Measurements from ENCODE around the gene PLPPR5.

PLPPR5 gene

DNA sequence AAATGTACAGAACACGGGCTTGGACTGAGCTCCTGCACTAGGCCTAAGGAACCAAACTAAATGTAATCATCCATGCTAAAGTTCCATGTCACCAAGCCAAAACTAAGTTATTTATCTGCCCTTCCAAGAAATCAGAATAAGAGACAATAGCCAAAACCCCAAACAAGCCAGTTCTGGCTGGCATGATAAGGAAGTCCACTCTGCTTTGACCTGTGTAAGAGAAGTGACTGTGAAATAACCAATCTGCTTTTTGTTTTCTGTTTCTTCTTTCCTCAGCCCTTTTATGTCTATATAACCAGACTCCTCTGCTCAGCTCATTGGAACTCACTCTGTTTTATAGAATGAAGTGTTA is 15.1 kb downstream of the PLPPR5 start:
- TF ChIP-seq, protein P1, sequence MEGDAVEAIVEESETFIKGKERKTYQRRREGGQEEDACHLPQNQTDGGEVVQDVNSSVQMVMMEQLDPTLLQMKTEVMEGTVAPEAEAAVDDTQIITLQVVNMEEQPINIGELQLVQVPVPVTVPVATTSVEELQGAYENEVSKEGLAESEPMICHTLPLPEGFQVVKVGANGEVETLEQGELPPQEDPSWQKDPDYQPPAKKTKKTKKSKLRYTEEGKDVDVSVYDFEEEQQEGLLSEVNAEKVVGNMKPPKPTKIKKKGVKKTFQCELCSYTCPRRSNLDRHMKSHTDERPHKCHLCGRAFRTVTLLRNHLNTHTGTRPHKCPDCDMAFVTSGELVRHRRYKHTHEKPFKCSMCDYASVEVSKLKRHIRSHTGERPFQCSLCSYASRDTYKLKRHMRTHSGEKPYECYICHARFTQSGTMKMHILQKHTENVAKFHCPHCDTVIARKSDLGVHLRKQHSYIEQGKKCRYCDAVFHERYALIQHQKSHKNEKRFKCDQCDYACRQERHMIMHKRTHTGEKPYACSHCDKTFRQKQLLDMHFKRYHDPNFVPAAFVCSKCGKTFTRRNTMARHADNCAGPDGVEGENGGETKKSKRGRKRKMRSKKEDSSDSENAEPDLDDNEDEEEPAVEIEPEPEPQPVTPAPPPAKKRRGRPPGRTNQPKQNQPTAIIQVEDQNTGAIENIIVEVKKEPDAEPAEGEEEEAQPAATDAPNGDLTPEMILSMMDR (IDR thresholded peaks at IDR 0.05; ENCODE audit: control insufficient read depth, extremely low read depth, insufficient read depth): no peak
- no peak overlapping the region for H3K4me3 ChIP-seq (ENCODE audit: low read depth, low read length)
- no peak for DNase-seq (ENCODE audit: low read depth)

DNA sequence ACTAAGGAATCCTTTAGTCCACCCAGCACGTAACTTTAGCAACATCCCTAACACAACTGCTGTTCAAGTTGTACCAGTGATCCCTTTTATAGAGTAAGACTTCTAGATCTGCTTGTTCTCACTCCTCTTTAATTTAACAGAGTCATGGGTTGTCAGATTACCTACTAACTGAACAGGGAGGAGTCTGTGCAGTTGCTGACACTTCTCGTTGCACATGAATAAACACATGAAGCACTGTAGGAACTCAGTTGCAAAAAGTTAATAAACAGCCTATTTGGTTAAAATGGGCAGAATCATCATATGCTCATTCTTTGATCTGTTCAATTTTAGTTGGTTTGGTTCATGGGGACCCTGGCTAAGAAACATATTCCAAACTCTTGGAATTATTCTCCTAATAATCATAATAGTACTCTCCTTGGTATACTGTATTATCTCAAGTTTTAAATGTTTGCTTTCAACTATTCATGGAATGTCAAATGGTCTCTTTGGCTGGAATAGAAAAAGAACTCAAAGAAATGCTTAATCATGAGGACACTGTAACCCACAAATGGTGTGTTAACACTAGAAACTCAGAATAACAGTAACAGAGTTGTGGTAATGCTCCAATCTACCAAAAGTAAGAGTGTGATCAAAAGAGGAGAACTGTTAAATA is 15.6 kb downstream of the PLPPR5 start:
- TF ChIP-seq, protein P1 (IDR thresholded peaks at IDR 0.05; ENCODE audit: control insufficient read depth, extremely low read depth, insufficient read depth): no peak
- no peak overlapping the region for H3K4me3 ChIP-seq (ENCODE audit: low read depth, low read length)
- no peak for DNase-seq (ENCODE audit: low read depth)

DNA sequence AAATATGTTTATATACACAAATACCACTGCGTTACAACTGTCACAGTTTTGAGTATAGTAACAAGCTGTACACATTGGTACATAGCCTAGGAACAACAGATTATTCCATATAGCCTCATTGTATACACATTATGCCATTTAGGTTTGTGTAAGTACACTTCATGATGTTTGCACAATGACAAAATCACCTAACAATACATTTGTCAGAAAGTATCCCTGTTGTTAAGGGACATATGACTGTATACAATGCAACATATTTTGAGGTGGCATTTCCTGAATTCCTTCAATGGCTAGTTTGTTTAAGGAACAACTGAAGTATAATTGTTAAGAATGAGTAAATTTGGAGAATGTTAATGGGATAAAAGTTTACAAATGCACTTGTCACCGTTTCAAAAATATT is 19.0 kb downstream of the PLPPR5 start:
- no peak for DNase-seq (ENCODE audit: low read depth)
- TF ChIP-seq, protein P1 (IDR thresholded peaks at IDR 0.05; ENCODE audit: control insufficient read depth, extremely low read depth, insufficient read depth): no peak
- H3K4me3 ChIP-seq (ENCODE audit: low read depth, low read length): no peak overlapping the region

DNA sequence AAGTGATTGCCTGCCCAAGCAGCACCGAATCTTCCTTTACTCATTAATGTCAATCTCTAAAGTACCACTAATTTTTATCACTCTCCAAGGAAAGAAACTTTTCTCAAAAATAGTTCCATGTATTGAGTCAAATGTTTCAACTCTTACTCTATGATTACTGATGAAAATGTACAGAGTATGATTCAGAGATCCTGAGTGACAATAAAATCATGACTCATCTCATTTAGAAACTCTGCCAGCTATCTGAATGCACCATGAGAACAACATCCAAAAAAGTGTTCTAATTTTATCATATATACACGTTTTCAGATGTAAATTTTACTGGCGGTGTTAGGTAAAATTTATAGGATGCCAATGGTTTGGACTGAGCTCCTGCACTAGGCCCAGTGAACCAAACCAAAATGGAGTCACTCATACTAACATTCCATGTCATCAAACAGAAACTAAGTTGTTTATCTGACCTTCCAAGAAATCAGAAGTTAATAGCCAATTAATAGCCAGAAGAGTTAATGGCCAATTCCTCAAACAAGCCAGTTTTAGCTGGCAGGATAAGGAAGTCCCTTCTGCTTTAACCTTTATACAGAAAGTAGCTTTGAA is 22.6 kb downstream of the PLPPR5 start:
- TF ChIP-seq, protein P1 (IDR thresholded peaks at IDR 0.05; ENCODE audit: control insufficient read depth, extremely low read depth, insufficient read depth): no peak
- no peak for DNase-seq (ENCODE audit: low read depth)
- no peak overlapping the region for H3K4me3 ChIP-seq (ENCODE audit: low read depth, low read length)

DNA sequence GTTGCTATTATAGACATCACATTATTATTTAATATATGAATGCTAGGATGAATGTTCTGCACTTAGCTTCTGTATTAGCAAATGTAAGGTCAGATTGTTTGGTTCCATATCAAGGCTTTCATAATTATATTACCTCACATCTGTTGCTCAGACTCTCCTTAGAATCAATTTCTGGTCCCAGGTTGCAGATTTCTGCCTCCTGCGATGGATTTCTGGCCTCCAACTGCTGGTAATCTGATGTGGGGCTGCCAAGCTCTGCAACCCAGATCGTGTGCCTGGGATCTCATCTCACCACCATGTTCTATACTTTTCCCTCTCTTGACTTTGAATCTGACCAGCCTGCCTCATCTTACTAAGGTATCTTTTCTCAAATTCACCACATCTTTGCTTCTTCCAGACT is 25.2 kb downstream of the PLPPR5 start:
- no peak for DNase-seq (ENCODE audit: low read depth)
- TF ChIP-seq, protein P1 (IDR thresholded peaks at IDR 0.05; ENCODE audit: control insufficient read depth, extremely low read depth, insufficient read depth): no peak
- no peak overlapping the region for H3K4me3 ChIP-seq (ENCODE audit: low read depth, low read length)

DNA sequence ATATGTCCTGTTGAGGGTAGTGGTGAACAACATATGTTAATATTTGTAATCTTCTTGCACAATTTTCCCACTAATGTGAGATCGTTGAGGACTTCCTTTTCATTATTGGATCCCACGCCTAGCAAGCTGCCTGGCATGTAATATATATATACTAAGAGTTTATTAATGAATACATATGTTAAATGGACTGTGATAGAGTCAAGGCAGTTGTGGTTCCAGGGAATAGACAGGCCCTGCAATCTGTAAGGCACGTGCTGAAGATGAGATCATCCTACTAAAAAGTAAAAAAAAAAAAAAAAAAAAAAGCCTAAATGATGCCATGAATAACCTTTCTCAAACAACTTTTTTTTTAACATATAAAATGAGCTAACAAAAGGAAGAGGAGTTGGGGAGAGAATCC is 28.9 kb downstream of the PLPPR5 start:
- TF ChIP-seq, protein P1 (IDR thresholded peaks at IDR 0.05; ENCODE audit: control insufficient read depth, extremely low read depth, insufficient read depth): no peak
- no peak for DNase-seq (ENCODE audit: low read depth)

DNA sequence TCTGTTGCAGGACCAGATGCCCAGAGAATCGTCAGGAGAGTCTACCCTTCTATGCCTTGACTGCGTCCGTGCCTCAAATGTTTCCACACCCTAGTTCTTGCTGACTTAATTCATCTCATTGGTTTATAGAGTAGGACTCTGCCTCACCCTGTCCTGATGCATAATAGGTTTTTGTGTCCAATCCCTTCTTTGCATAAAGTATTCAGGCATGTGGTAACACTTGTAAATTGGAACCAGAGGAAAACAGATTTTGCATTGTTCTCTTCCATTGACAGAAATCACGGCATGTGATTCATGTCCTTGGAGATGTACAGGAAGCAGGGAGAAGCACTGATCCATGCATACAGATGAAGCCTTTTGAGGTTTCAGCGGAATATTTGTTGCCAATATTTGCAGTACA is 29.5 kb downstream of the PLPPR5 start:
- no peak overlapping the region for H3K4me3 ChIP-seq (ENCODE audit: low read depth, low read length)
- TF ChIP-seq, protein P1 (IDR thresholded peaks at IDR 0.05; ENCODE audit: control insufficient read depth, extremely low read depth, insufficient read depth): no peak
- no peak for DNase-seq (ENCODE audit: low read depth)

More for the DNA sequence above, 28.9 kb downstream of the PLPPR5 start:
- H3K4me3 ChIP-seq (ENCODE audit: low read depth, low read length): no peak overlapping the region
